Stomach (tissue), 9 donors: ENCODE results near the gene EVC. TPM values are rescaled to one million over a fixed set of nuclear protein-coding genes. Genes with fewer than 3 reads are reported as not detected.

ENCODE experiments used
- DNase-seq, 2 donors: peaks; one replicate each; pipeline versions ENCODE4 v3.0.0 to v3.0.0-alpha.2; 2013 to 2019
- H3K27ac ChIP-seq, 5 donors: fragments of 200-600 bp in 4 of 5; sonication (generic) in 4 of 5; one replicate each; pipeline ENCODE4 v1.5.1; 2013 to 2019; ENCODE audit warnings: mild to moderate bottlenecking in 1 of 5, moderate library complexity in 1 of 5
- H3K27me3 ChIP-seq, 3 donors: fragments of 200-600 bp; sonication (generic); one replicate each; pipeline ENCODE4 v1.5.1; 2017 to 2019; ENCODE audit warnings: mixed run types in 1 of 3
- H3K36me3 ChIP-seq, 4 donors: fragments of 200-600 bp; sonication (generic); 1 replicate in 3 of 4; 2 replicates in 1 of 4; pipeline ENCODE4 v1.5.1; 2016 to 2019
- H3K4me1 ChIP-seq, 4 donors: fragments of 200-600 bp; sonication (generic); one replicate each; pipeline ENCODE4 v1.5.1; 2016 to 2019
- H3K4me3 ChIP-seq, 4 donors: fragments of 200-600 bp; sonication (generic) in 3 of 4; one replicate each; pipeline ENCODE4 v1.5.1; 2016 to 2019; ENCODE audit warnings: mild to moderate bottlenecking in 1 of 4
- H3K9me3 ChIP-seq, 4 donors: fragments of 200-600 bp; sonication (generic); one replicate each; pipeline ENCODE4 v1.5.1; 2016 to 2019
- EP300 ChIP-seq: sonication (generic); formaldehyde crosslinking; IDR thresholded peaks from one replicate; pipeline ENCODE4 v1.6.1; 2017; ENCODE audit warnings: antibody characterized with exemption
- POLR2A ChIP-seq, 4 donors: fragments of 450-650 bp; IDR thresholded peaks; one replicate each; pipeline ENCODE4 v1.6.1; 2016; ENCODE audit warnings: antibody characterized with exemption in 4 of 4, control low read depth in 2 of 4, mild to moderate bottlenecking in 1 of 4, moderate library complexity in 1 of 4
- POLR2AphosphoS5 ChIP-seq, 3 donors: sonication (generic); formaldehyde crosslinking; IDR thresholded peaks; one replicate each; pipeline ENCODE4 v1.6.1; 2016; ENCODE audit warnings: antibody characterized with exemption in 3 of 3
- WGBS, 5 donors: extraction: QIAGEN DNeasy Blood & Tissue Kit in 3 of 5; methylation state at CpG; one replicate each; pipeline versions ENCODE4 v1.1.5 to v1.1.7; 2013 to 2018; 5-methylcytosine and 5-hydroxymethylcytosine counted together
- intact Hi-C: fragments of 100-400 bp; cut with DNase I; formaldehyde crosslinking; loops from one replicate; pipeline ENCODE4 v1.15.1; 2023; ENCODE audit warnings: low total_unique reads
- polyA plus RNA-seq, 3 donors: library from polyadenylated mRNA; stranded (reverse); fragments of 200-250 nt; gene quantifications; one replicate each; pipeline ENCODE4 v1.2.3, GENCODE V29; 2013
- total RNA-seq, 5 donors: library from RNA; depleted of rRNA; stranded (reverse); fragments of >200 nt; gene quantifications; one replicate each; pipeline versions ENCODE4 v1.1.0 to v1.2.3, GENCODE V29; 2014 to 2016
- TF ChIP-seq, protein P1 (sequence below), 7 experiments: fragments of 450-650 bp in 4 of 7; fragments of 200-600 bp in 3 of 7; sonication (generic) in 3 of 7; IDR thresholded peaks; one replicate each; pipeline ENCODE4 v1.5.1; 2016 to 2019; ENCODE audit warnings: antibody characterized with exemption in 7 of 7, control low read depth in 2 of 7, mild to moderate bottlenecking in 1 of 7
- donor health status: healthy with polysubstance abuse.
- donor health status: Bipolar disorder and iron deficiency.
- donor health status: healthy.

EVC gene
- total and polyA plus RNA-seq, 8 donors, result 1.5 to 346 (median 12.5) TPM

DNA sequence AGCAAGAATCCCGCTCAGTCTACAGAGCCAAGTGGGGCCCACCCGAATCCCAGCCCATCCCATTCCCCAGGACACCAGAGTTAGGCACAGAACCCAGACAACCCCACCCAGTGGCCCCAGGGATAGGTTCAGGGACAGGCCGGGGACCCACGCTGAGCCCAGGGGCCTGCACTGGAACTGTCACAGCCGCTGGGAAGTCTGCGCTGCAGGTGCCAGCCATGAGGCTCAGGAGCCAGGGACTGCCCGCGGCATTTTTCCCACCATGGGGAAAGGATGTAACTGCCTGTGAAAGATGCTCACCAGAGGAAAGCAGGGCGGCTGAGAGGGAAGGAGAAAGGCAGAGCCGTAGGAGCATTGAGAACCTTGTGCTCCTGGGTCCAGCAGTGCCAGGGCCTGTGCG is 14.7 kb upstream of the EVC start:
- Histone ChIP-seq H3K36me3 (peaks cover 3 to 65% (median 43%) of the 10 kb centered on the region in 4 donors), H3K27ac (no peak overlapping the region), H3K9me3 (no peaks in the 10 kb centered on the region), H3K27me3 (no peaks in the 10 kb centered on the region), H3K4me1 (no peaks in the 10 kb centered on the region), H3K4me3 (no peak overlapping the region)
- WGBS, 5 donors, result 87 to 97% (median 96%) methylated on average over 11 of the region's 11 CpGs
- intact Hi-C loops, result no loop called here
- TF ChIP-seq POLR2A (IDR thresholded peaks at IDR 0.05) (no peak), EP300 (no peak), POLR2AphosphoS5 (IDR thresholded peaks at IDR 0.05) (no peak)
- TF ChIP-seq, protein P1, sequence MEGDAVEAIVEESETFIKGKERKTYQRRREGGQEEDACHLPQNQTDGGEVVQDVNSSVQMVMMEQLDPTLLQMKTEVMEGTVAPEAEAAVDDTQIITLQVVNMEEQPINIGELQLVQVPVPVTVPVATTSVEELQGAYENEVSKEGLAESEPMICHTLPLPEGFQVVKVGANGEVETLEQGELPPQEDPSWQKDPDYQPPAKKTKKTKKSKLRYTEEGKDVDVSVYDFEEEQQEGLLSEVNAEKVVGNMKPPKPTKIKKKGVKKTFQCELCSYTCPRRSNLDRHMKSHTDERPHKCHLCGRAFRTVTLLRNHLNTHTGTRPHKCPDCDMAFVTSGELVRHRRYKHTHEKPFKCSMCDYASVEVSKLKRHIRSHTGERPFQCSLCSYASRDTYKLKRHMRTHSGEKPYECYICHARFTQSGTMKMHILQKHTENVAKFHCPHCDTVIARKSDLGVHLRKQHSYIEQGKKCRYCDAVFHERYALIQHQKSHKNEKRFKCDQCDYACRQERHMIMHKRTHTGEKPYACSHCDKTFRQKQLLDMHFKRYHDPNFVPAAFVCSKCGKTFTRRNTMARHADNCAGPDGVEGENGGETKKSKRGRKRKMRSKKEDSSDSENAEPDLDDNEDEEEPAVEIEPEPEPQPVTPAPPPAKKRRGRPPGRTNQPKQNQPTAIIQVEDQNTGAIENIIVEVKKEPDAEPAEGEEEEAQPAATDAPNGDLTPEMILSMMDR (IDR thresholded peaks at IDR 0.05), result no peak
- no peak for DNase-seq

DNA sequence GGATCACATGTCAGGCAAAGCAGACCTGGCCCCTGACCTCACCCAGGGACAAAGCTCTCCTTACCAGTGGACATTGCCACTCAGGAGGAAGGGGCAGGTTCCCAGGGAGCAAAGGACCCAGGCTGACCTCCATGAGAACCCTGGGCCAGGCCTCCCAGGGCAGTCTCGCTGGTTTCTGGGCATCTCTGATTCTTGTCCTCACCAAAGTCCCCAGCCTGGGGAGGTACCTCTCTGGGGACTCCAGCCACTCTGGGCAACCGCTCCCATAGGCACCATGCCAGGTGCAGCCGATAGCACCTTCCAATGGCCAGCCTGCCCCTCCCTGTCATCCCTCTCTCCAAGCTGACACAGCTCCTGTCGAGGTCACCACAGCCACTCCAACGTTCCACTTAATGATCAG is 10.5 kb upstream of the EVC start:
- TF ChIP-seq, protein P1 (IDR thresholded peaks at IDR 0.05), result no peak
- no peak for TF ChIP-seq POLR2AphosphoS5 (IDR thresholded peaks at IDR 0.05)
- no peak for TF ChIP-seq POLR2A (IDR thresholded peaks at IDR 0.05)
- no peak for TF ChIP-seq EP300
- H3K27ac ChIP-seq, result no peak overlapping the region
- H3K27me3 ChIP-seq, result no peaks in the 10 kb centered on the region
- peaks cover 3 to 45% (median 14%) of the 10 kb centered on the region in 4 donors for H3K36me3 ChIP-seq
- WGBS, 5 donors, result 68 to 79% (median 70%) methylated on average over 5 of the region's 5 CpGs
- no peak overlapping the region for H3K4me3 ChIP-seq
- intact Hi-C loops, result no loop called here
- no peaks in the 10 kb centered on the region for H3K9me3 ChIP-seq
- DNase-seq, result no peak
- no peaks in the 10 kb centered on the region for H3K4me1 ChIP-seq

DNA sequence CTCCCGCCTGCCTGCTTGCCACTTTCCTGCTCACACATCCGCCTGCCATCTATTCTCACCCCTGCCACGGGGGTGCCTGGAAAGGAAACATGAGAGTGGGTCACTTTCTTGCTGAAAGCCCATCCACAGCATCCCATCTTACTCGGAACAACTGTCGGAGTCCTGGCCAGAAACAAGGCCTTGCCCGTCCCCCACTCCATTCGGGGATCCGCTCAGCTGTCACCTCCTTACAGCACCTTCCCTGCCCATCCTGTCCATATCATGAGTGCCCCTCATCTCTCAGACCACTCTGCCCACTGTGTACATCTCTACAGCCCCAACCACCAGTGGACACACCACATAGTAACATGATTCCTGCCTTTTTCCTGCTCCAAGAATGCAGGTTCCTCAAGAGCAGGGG is 9.0 kb upstream of the EVC start:
- Histone ChIP-seq H3K4me1 (peaks cover 4 to 7% (median 5%) of the 10 kb centered on the region in 4 donors), H3K27me3 (peaks cover 0 to 4% (median 0%) of the 10 kb centered on the region in 3 donors), H3K36me3 (peaks cover 0 to 30% (median 4%) of the 10 kb centered on the region in 4 donors), H3K9me3 (no peaks in the 10 kb centered on the region), H3K27ac (no peak overlapping the region), H3K4me3 (no peak overlapping the region)
- TF ChIP-seq, protein P1 (IDR thresholded peaks at IDR 0.05), result no peak
- TF ChIP-seq EP300 (no peak), POLR2AphosphoS5 (IDR thresholded peaks at IDR 0.05) (no peak), POLR2A (IDR thresholded peaks at IDR 0.05) (no peak)
- no peak for DNase-seq
- intact Hi-C loops, result no loop called here
- 88 to 95% (median 93%) methylated on average over 8 of the region's 8 CpGs for WGBS, 5 donors

DNA sequence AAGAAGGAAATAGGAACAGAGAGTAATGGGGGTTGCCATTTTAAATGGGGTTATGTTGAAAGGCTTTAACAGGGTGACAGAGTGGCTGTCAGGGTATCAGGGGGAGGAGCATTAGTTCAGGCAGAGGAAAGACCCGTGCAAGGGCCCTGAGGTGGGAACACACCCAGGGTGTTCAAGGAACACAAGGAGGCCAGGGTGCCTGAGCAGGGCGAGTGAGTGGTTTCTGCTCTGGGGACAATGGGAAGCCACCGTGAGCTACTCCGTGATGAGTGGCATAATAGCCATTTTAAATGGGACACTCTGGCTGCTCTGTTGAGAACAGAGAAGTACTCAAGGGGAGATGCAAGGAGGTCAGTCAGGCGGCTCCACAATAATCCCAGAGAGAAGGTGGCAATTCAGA is 7.2 kb upstream of the EVC start:
- intact Hi-C loops, result no loop called here
- no peaks in the 10 kb centered on the region for H3K9me3 ChIP-seq
- TF ChIP-seq POLR2A (IDR thresholded peaks at IDR 0.05), result no peak
- no peak for TF ChIP-seq POLR2AphosphoS5 (IDR thresholded peaks at IDR 0.05)
- TF ChIP-seq, protein P1 (IDR thresholded peaks at IDR 0.05), result no peak
- TF ChIP-seq EP300, result no peak
- WGBS, 5 donors, result 94 to 97% (median 96%) methylated on average over 5 of the region's 5 CpGs
- no peak overlapping the region for H3K4me3 ChIP-seq
- peaks cover 13 to 25% (median 23%) of the 10 kb centered on the region in 4 donors for H3K4me1 ChIP-seq
- peaks cover 0 to 20% (median 0%) of the 10 kb centered on the region in 4 donors for H3K36me3 ChIP-seq
- DNase-seq, result no peak
- H3K27me3 ChIP-seq, result peaks cover 0 to 16% (median 15%) of the 10 kb centered on the region in 3 donors
- no peak overlapping the region for H3K27ac ChIP-seq
